T-cell (primary cell): ENCODE data around the gene IQGAP2. TPM values are rescaled to one million over a fixed set of nuclear protein-coding genes. Genes with fewer than 3 reads are reported as not detected.

ENCODE experiments used
- ATAC-seq, 4 experiments: fragments of 200-7000 bp in 3 of 4; fragments of 150-1000 bp in 1 of 4; cut with Tn5 transposase; replicated peaks in 1 of 4; 1 replicate in 3 of 4; 2 replicates in 1 of 4; pipeline ENCODE4 v1.10.0; 2021; ENCODE audit warnings: moderate library complexity in 3 of 4, mild to moderate bottlenecking in 2 of 4, moderate number of reproducible peaks in 1 of 4
- CTCF ChIA-PET, 2 donors: fragments of 300-600 bp; sonication (Branson Sonifier 250); formaldehyde crosslinking; loops; one replicate each; lab custom pipeline; 2022; ENCODE audit warnings: antibody characterized with exemption in 2 of 2; lab: Charles Lee
- POLR2A ChIA-PET, 2 donors: fragments of 300-600 bp; sonication (Branson Sonifier 250); formaldehyde crosslinking; loops; one replicate each; lab custom pipeline; 2022; ENCODE audit warnings: antibody characterized with exemption in 2 of 2; lab: Charles Lee
- DNase-seq, 35 experiments: peaks; one replicate each; pipeline versions ENCODE4 v3.0.0 to v3.0.0-alpha.2; 2013 to 2023
- H3K27ac ChIP-seq: one replicate; pipeline ENCODE4 v1.5.1; 2013; ENCODE audit warnings: low read length
- H3K27me3 ChIP-seq, 2 experiments: replicated peaks in 1 of 2; 1 replicate in 1 of 2; 2 replicates in 1 of 2; pipeline versions ENCODE4 v1.6.1 to v1.7.0; 2013; ENCODE audit warnings: low read length in 1 of 2, mixed read lengths in 1 of 2; ENCODE audit not compliant: control insufficient read depth in 2 of 2, insufficient read depth in 2 of 2; ENCODE audit errors: extremely low read depth in 1 of 2
- H3K36me3 ChIP-seq, 2 donors: 1 replicate in 1 of 2; 2 replicates in 1 of 2; pipeline versions ENCODE4 v1.6.1 to v1.7.0; 2013; ENCODE audit warnings: low read length in 1 of 2; ENCODE audit not compliant: control insufficient read depth in 2 of 2, insufficient read depth in 1 of 2; ENCODE audit errors: extremely low read depth in 1 of 2
- H3K4me1 ChIP-seq, 2 experiments: 1 replicate in 1 of 2; 2 replicates in 1 of 2; pipeline versions ENCODE4 v1.6.1 to v1.7.0; 2013; ENCODE audit warnings: low read length in 2 of 2, mixed read lengths in 1 of 2; ENCODE audit not compliant: insufficient read depth in 2 of 2, control insufficient read depth in 1 of 2; ENCODE audit errors: extremely low read depth in 1 of 2
- H3K4me3 ChIP-seq, 2 donors: 1 replicate in 1 of 2; 2 replicates in 1 of 2; pipeline versions ENCODE4 v1.5.1 to v1.7.0; 2013; ENCODE audit warnings: mild to moderate bottlenecking in 2 of 2, low read length in 1 of 2, moderate library complexity in 1 of 2; ENCODE audit not compliant: control insufficient read depth in 1 of 2; ENCODE audit errors: extremely low read depth in 1 of 2
- H3K9me3 ChIP-seq: 2 replicates; pipeline ENCODE4 v1.7.0; 2013
- H3K27ac Mint-ChIP-seq, 2 donors: one replicate each; pipeline ENCODE4 v1.8.0; 2020 to 2021; ENCODE audit warnings: mild to moderate bottlenecking in 2 of 2, mixed read lengths in 2 of 2
- H3K27me3 Mint-ChIP-seq, 2 donors: one replicate each; pipeline ENCODE4 v1.8.0; 2021 to 2022; ENCODE audit warnings: mixed read lengths in 2 of 2
- H3K36me3 Mint-ChIP-seq: one replicate; pipeline ENCODE4 v1.8.0; 2021; ENCODE audit warnings: mixed read lengths
- H3K4me1 Mint-ChIP-seq, 3 donors: one replicate each; pipeline ENCODE4 v1.8.0; 2020 to 2022; ENCODE audit warnings: mixed read lengths in 3 of 3, mild to moderate bottlenecking in 1 of 3
- H3K4me3 Mint-ChIP-seq, 3 donors: one replicate each; pipeline ENCODE4 v1.8.0; 2020 to 2022; ENCODE audit warnings: mild to moderate bottlenecking in 3 of 3, mixed read lengths in 3 of 3, moderate library complexity in 3 of 3
- H3K9me3 Mint-ChIP-seq, 3 donors: one replicate each; pipeline ENCODE4 v1.8.0; 2020 to 2022; ENCODE audit warnings: mixed read lengths in 3 of 3
- WGBS: methylation state at CpG from one replicate; pipeline ENCODE4 v1.1.5; 2013; ENCODE audit warnings: missing lambda C conversion rate; ENCODE audit not compliant: insufficient coverage; 5-methylcytosine and 5-hydroxymethylcytosine counted together
- total RNA-seq, 35 experiments: library from RNA in 6 of 35; stranded (reverse) in 6 of 35; fragments of 120-200 nt in 1 of 35; gene quantifications; one replicate each; pipeline versions ENCODE4 v1.2.1 to v1.2.4 and lab custom pipeline; 2013 to 2026

Gene IQGAP2
- total RNA-seq, 5 donors from 2014 or later (not counting 1 experiment from before 2014, with no cell fraction given): 66.5 to 121 (median 72.5) TPM

DNA sequence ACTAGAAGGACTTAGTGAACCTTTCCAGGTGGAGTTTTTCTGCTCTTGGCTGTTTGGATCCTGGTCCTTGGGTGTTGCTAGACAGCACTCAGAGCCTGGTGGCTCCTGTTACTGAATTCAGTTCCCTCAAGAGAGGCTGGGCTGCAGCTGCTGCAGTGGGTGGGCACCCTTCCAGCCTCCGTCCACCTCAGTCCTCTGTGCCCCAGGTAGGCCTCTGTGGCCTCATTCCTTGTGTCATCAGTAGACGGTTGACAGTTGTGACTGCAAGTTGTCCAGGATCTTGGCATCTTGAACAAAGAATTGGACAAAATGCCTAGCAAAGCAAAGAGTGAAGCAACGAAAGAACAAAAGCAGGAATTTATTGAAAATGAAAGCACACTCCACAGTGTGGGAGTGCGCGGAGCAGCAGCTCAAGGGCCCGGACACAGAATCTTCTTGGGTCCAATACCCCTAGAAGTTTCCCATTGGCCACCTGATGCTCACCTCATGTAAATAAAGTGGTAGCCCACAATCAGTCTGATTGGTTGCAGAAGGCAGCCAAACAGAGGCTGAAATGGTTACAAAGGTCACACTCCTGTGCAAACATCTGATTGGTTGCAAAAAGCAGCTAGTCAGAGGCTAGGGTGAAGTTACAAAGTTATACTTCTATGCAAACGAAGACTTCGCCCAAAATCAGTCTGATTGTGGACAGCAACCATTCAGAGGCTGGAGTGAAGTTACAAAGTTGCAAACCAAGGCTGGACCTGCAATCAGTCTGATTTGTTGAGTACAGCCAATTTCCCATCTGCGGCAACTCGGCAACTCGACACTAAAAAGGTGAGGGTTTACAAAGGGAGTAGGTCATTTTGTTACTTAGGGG is 352.9 kb downstream of the IQGAP2 start:
- CTCF ChIA-PET: interaction anchor here in 1 of 2 donors (0.7 kb wide), 1 partner anchor 17 kb away, joined by 3 read pairs; no protein-coding TSS in a partner anchor
- Mint-ChIP-seq H3K36me3 (no peaks in the 10 kb centered on the region), H3K27ac (no peak overlapping the region), H3K4me3 (no peak overlapping the region), H3K27me3 (no peaks in the 10 kb centered on the region), H3K9me3 (no peaks in the 10 kb centered on the region), H3K4me1 (no peaks in the 10 kb centered on the region)
- no peak overlapping the region for H3K27ac ChIP-seq
- no peaks in the 10 kb centered on the region for H3K36me3 ChIP-seq
- DNase-seq: no peak
- no peak for ATAC-seq
- H3K27me3 ChIP-seq: no peaks in the 10 kb centered on the region
- no peaks in the 10 kb centered on the region for H3K4me1 ChIP-seq
- POLR2A ChIA-PET: no interaction called here
- 93% methylated on average over 10 of the region's 11 CpGs for WGBS
- no peak overlapping the region for H3K4me3 ChIP-seq
- H3K9me3 ChIP-seq: no peaks in the 10 kb centered on the region

- H3K4me3 ChIP-seq: no peak overlapping the region
- ATAC-seq (no peak), DNase-seq (no peak)
- no peak overlapping the region for H3K27ac ChIP-seq
- no peaks in the 10 kb centered on the region for H3K9me3 ChIP-seq
- CTCF ChIA-PET: no interaction called here
- no peaks in the 10 kb centered on the region for H3K27me3 ChIP-seq
- no CpG with 5 or more reads among the region's 4 CpGs for WGBS
- POLR2A ChIA-PET: no interaction called here
- H3K27me3 Mint-ChIP-seq: no peaks in the 10 kb centered on the region
- H3K4me1 ChIP-seq: no peaks in the 10 kb centered on the region
- no peaks in the 10 kb centered on the region for H3K36me3 Mint-ChIP-seq
- H3K9me3 Mint-ChIP-seq: no peaks in the 10 kb centered on the region
- H3K4me1 Mint-ChIP-seq: no peaks in the 10 kb centered on the region
- H3K36me3 ChIP-seq: no peaks in the 10 kb centered on the region
- no peak overlapping the region for H3K4me3 Mint-ChIP-seq
- H3K27ac Mint-ChIP-seq: no peak overlapping the region
Measured at GRCh38 chr5:76757049-76757448, 354.0 kb downstream of the IQGAP2 start.

Other genes with a start within 250 kb of the IQGAP2 start
- under 1 TPM in 1 of 5 donors, not detected in 4; 0.09 TPM for gene F2RL2, start 220.1 kb downstream of the IQGAP2 start, total RNA-seq